CD4-positive, alpha-beta T cell (primary cell): ENCODE data around the gene SIGLEC15. TPM values are rescaled to one million over a fixed set of nuclear protein-coding genes. Genes with fewer than 3 reads are reported as not detected.

Experiments
- ATAC-seq: fragments of 200-7000 bp; cut with Tn5 transposase; one replicate; pipeline ENCODE4 v1.10.0; 2022; ENCODE audit warnings: mild to moderate bottlenecking; ENCODE audit not compliant: poor library complexity
- CTCF ChIA-PET: fragments of 350-600 bp; sonication (Branson Sonifier 250); formaldehyde crosslinking; loops from one replicate; lab custom pipeline; 2021; ENCODE audit warnings: antibody characterized with exemption, inconsistent platforms; lab: Charles Lee
- POLR2A ChIA-PET: fragments of 350-600 bp; sonication (Branson Sonifier 250); formaldehyde crosslinking; loops from one replicate; lab custom pipeline; 2021; ENCODE audit warnings: antibody characterized with exemption, inconsistent platforms; lab: Charles Lee
- DNase-seq, 14 experiments: peaks; one replicate each; pipeline ENCODE4 v3.0.0-alpha.2; 2013 to 2020; ENCODE audit warnings: mixed read lengths in 2 of 14
- H3K27ac ChIP-seq, 2 donors: one replicate each; pipeline versions ENCODE4 v1.5.1 to v1.7.0; 2013; ENCODE audit warnings: low read length in 2 of 2, low read depth in 1 of 2, mild to moderate bottlenecking in 1 of 2
- H3K27me3 ChIP-seq, 2 experiments: 1 replicate in 1 of 2; 2 replicates in 1 of 2; pipeline versions ENCODE4 v1.6.1 to v1.7.0; 2013; ENCODE audit warnings: low read length in 2 of 2, control low read depth in 1 of 2, mild to moderate bottlenecking in 1 of 2, moderate library complexity in 1 of 2; ENCODE audit not compliant: insufficient read depth in 2 of 2, control insufficient read depth in 1 of 2
- H3K36me3 ChIP-seq: one replicate; pipeline ENCODE4 v1.6.1; 2013; ENCODE audit warnings: low read length, control low read depth; ENCODE audit not compliant: insufficient read depth
- H3K4me1 ChIP-seq: one replicate; pipeline ENCODE4 v1.6.1; 2013; ENCODE audit warnings: low read length, control low read depth; ENCODE audit not compliant: insufficient read depth
- H3K4me3 ChIP-seq: one replicate; pipeline ENCODE4 v1.5.1; 2013; ENCODE audit warnings: mild to moderate bottlenecking, low read length, moderate library complexity
- H3K9me3 ChIP-seq, 2 experiments: 1 replicate in 1 of 2; 2 replicates in 1 of 2; pipeline versions ENCODE4 v1.6.1 to v1.7.0; 2013; ENCODE audit warnings: low read length in 2 of 2, mild to moderate bottlenecking in 2 of 2, control low read depth in 1 of 2, moderate library complexity in 1 of 2; ENCODE audit not compliant: control insufficient read depth in 1 of 2, insufficient read depth in 1 of 2
- H3K27ac Mint-ChIP-seq: one replicate; pipeline ENCODE4 v1.8.0; 2020; ENCODE audit warnings: mixed read lengths
- H3K27me3 Mint-ChIP-seq: one replicate; pipeline ENCODE4 v1.8.0; 2021; ENCODE audit warnings: mixed read lengths
- H3K36me3 Mint-ChIP-seq: one replicate; pipeline ENCODE4 v1.8.0; 2021; ENCODE audit warnings: low read depth, mixed read lengths
- H3K4me1 Mint-ChIP-seq: one replicate; pipeline ENCODE4 v1.8.0; 2021; ENCODE audit warnings: low read depth, mixed read lengths
- H3K4me3 Mint-ChIP-seq: one replicate; pipeline ENCODE4 v1.8.0; 2020; ENCODE audit warnings: mild to moderate bottlenecking, mixed read lengths
- H3K9me3 Mint-ChIP-seq: one replicate; pipeline ENCODE4 v1.8.0; 2020; ENCODE audit warnings: mixed read lengths
- CTCF ChIP-seq: fragments of 200-600 bp; IDR thresholded peaks from one replicate; pipeline ENCODE4 v1.8.0; 2022; ENCODE audit warnings: antibody characterized with exemption, mild to moderate bottlenecking
- intact Hi-C, 2 experiments: fragments of 100-400 bp; cut with DNase I in 1 of 2; cut with micrococcal nuclease in 1 of 2; formaldehyde crosslinking; loops; one replicate each; pipeline versions ENCODE4 v1.15.1 to v1.9.0; 2023 to 2025; cut with DNase I, micrococcal nuclease
- total RNA-seq, 174 experiments: library from RNA in 2 of 174; stranded (reverse) in 2 of 174; gene quantifications; one replicate each; pipeline ENCODE4 v1.2.3 and lab custom pipeline; 2021 to 2026

SIGLEC15 gene
- total RNA-seq, 2 experiments from 2014 or later = not detected

DNA sequence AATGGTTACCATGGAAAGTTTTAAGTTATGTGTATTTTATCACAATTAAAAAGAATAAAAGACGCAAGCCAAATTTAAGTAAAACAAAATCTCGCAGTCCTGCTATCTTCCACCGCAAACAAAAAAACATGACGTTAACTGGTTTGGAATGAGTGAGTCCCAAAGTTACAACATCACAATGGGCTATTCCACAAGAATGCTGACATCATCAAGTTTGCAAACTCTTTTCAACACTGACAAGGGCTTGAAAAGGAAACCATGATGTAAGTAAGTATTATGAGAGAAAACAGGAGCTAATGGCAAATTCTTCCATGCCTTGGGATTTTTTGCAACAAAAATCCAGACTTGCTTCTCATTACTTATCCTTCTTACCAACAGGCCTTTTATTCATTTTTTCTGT is 31.1 kb downstream of the SIGLEC15 start:
- no peaks in the 10 kb centered on the region for H3K27me3 Mint-ChIP-seq
- no peak for ATAC-seq

DNA sequence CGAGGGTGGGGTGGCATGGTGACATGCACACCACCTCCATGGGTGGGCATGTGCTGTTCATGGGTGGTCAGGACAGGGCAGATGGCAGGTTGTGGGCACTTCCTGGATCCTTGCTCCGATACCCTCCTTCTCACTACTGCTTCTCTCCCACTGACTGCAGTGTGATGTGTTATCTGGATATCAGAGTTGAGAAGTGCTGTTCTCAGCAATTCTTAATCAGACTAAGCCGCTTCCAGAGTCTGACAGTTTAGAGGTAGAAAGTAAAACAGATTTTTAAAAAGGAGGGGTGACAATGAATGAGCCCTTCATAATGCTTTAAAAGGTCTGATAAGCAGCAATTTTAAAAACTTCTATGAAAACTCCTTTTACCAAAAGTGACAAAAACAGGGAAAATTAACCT is 33.9 kb downstream of the SIGLEC15 start:
- Histone ChIP-seq H3K27me3 (no peaks in the 10 kb centered on the region), H3K9me3 (no peaks in the 10 kb centered on the region), H3K4me3 (no peak overlapping the region), H3K4me1 (no peaks in the 10 kb centered on the region), H3K27ac (no peak overlapping the region), H3K36me3 (peaks cover 93% of the 10 kb centered on the region)
- ChIA-PET POLR2A (no interaction called here), CTCF (interaction anchor here (3.8 kb wide), 1 partner anchor 20 kb away, joined by 12 read pairs; no protein-coding TSS in a partner anchor)
- ATAC-seq (no peak), DNase-seq (no peak)
- TF ChIP-seq CTCF = no peak
- no peak overlapping the region for H3K4me3 Mint-ChIP-seq
- intact Hi-C loops = no loop called here
- H3K4me1 Mint-ChIP-seq = no peaks in the 10 kb centered on the region
- H3K9me3 Mint-ChIP-seq = no peaks in the 10 kb centered on the region
- H3K27ac Mint-ChIP-seq = no peak overlapping the region
- peaks cover 98% of the 10 kb centered on the region for H3K36me3 Mint-ChIP-seq
- no peaks in the 10 kb centered on the region for H3K27me3 Mint-ChIP-seq

More for the DNA sequence above, 31.1 kb downstream of the SIGLEC15 start:
- no peak overlapping the region for H3K27ac Mint-ChIP-seq
- H3K4me3 Mint-ChIP-seq = no peak overlapping the region
- H3K27me3 ChIP-seq = no peaks in the 10 kb centered on the region
- H3K4me1 Mint-ChIP-seq = no peaks in the 10 kb centered on the region
- no peak overlapping the region for H3K4me3 ChIP-seq
- peaks cover 98% of the 10 kb centered on the region for H3K36me3 Mint-ChIP-seq
- DNase-seq = no peak
- H3K36me3 ChIP-seq = peaks cover 95% of the 10 kb centered on the region
- no peak overlapping the region for H3K27ac ChIP-seq
- ChIA-PET CTCF (interaction anchor here (3.8 kb wide), 1 partner anchor 23 kb away, joined by 12 read pairs; no protein-coding TSS in a partner anchor), POLR2A (no interaction called here)
- intact Hi-C loops = no loop called here
- no peaks in the 10 kb centered on the region for H3K9me3 Mint-ChIP-seq
- no peaks in the 10 kb centered on the region for H3K9me3 ChIP-seq
- no peaks in the 10 kb centered on the region for H3K4me1 ChIP-seq
- no peak for TF ChIP-seq CTCF

GRCh38 chr18:45860492-45860891 is 35.0 kb downstream of the SIGLEC15 start:
- no peak overlapping the region for H3K27ac Mint-ChIP-seq
- Histone ChIP-seq H3K27ac (no peak overlapping the region), H3K36me3 (peaks cover 93% of the 10 kb centered on the region), H3K4me1 (no peaks in the 10 kb centered on the region), H3K27me3 (no peaks in the 10 kb centered on the region), H3K9me3 (no peaks in the 10 kb centered on the region), H3K4me3 (no peak overlapping the region)
- H3K27me3 Mint-ChIP-seq = no peaks in the 10 kb centered on the region
- ATAC-seq (no peak), DNase-seq (no peak)
- no peak overlapping the region for H3K4me3 Mint-ChIP-seq
- no peaks in the 10 kb centered on the region for H3K9me3 Mint-ChIP-seq
- peaks cover 98% of the 10 kb centered on the region for H3K36me3 Mint-ChIP-seq
- ChIA-PET CTCF (interaction anchor here (1.2 kb wide), 1 partner anchor 18 kb away, joined by 3 read pairs; no protein-coding TSS in a partner anchor), POLR2A (no interaction called here)
- intact Hi-C loops = no loop called here
- H3K4me1 Mint-ChIP-seq = no peaks in the 10 kb centered on the region
- no peak for TF ChIP-seq CTCF
